Activated CD4-positive, alpha-beta T cell treated with anti-CD3 and anti-CD28 coated beads, Interleukin-2, amount 50 U/mL, for 16 hours (primary cell): ENCODE results near the gene ZFAND3.
A peak's percentile ranks its signal among the peaks of the same experiment; 100 is the strongest.
"Not testable (repeated sequence)": the region's sequence is repeated elsewhere in the genome, so short reads cannot be mapped to it uniquely, and the experiment has no call there.

Experiments used
- DNase-seq: peaks from one replicate; pipeline ENCODE4 v3.0.0-alpha.2; 2020

The ZFAND3 gene

DNA sequence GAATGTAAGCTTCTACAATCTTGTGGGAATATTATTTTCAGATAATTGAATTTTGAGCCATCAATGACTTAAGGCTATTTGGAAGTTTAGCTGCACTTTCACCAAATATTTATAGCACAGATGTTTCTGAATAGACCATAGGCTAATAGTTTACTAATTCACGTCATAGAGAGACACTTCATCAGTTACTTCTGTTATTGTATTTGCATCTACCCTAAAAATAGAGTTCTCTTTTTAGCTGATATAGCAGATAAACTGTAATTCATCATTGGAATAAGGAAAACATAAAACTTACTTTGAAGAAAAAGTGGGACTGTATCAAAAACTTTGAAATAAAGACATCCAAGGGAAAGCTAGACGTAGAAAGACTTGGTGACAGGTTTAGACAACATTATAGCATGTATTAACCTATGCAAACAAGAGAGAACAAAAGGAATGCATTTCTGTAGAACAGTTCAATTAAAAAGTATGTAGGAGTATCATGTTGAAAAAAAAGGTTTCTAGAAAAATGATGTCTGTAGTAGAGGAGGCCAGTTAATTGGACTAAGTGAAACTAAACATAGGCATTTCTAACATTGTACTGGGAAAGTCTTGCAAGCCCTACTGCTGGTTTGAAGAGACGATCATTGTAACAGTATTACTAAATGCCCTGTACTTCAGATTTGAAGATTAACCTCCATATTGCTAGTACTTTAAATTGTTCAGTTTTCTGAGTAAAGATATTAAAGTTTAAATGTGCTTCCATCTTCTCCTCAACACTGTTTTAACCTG, 123.3 kb downstream of the ZFAND3 start:
- no peak for DNase-seq

DNA sequence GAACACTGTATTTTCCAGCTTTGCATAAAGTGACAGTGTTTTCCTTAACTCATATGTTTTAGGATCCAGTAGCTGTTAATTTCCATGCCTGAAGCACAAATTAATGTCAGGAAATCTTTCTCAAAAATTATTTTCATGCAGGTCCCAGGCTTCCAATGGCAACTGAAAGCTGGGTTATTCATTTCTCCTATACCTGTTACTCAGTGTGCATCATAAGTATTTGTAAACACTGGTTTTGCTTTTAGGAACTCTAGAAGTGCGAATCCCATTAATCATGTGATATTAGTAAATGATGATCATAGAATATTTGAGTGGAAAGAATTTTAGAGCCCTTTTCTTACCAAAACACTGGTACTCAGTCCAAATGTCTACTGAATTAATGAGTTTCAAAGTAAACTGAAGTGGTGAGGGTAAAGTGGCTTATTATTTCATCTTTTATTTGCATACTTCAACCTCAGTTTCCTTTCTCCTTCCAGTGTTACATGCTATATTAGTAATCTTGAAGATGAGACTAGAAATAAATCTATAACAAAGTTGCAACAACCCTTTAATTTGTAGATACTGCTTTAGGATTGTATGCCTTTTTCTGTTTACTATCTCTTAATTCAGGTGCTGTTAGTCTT, 124.0 kb downstream of the ZFAND3 start:
- DNase-seq, result no peak

DNA sequence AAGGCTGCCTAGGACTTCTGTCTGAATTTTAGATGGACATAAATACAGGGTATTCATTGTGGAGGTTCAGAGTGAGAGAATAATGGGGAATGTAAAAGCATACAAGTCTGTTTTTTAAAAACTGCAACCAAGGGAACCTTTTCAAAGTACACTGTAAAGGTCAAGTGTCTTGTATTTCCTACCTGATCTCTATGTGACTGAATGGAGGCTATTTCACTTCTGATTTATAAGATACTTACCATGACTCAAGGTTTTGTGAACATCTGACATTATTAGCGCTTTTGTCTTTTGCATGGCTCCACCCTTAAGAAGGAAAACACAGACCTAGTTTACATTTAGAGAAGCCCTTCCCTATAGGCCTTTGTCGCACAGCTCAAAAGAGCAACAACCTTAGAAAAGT, 126.5 kb downstream of the ZFAND3 start:
- DNase-seq, result no peak

DNA sequence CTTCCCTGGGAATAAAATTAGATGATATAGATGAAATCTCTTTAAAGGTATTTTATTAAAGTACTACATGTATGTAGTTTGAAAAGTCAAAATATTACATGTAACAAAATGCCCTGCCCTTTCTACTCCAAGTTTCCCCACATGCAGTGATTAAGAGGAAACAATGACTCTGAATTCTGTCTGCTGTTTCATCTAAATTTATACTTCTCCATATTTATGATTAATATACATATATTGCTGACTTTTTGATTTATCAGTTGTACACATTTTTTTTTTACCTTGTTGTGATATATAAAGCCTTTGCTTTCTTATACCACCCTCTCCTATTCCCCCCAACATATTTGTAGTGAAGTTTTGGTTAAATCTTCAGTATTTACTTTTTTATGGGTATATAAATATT, 127.9 kb downstream of the ZFAND3 start:
- no peak for DNase-seq

DNA sequence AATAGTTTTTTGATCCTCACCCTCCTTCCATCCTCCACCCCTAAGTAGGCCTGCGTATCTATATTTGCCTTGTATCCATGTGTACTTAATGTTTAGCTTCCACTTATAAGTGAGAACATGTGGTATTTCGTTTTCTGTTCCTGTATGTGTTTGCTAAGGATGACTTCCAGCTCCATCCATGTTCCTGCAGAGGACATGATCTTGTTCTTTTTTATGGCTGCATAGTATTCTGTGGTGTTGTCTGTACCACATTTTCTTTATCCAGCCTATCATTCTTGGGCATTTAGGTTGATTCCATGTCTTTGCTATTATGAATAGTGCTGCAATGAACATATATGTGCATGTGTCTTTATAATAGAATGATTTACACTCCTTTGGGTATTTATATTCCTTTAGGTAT, 129.1 kb downstream of the ZFAND3 start:
- not testable (repeated sequence) for DNase-seq

DNA sequence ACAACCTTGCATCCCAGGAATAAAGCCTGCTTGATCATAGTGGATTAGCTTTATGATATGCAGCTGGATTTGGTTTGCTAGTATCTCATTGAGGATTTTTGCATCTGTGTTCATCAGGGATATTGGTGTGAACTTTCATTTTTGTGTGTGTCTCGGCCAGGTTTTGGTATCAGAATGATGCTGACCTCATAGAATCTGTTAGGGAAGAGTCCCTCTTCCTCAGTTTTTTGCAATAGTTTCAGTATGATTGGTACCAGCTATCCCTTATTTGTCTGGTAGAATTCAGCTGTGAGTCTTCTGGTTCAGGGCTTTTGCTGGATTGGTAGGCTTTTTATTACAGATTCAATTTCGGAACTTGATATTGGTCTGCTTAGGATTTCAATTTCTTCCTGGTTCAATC, 132.5 kb downstream of the ZFAND3 start:
- DNase-seq, result peak; percentile 54

DNA sequence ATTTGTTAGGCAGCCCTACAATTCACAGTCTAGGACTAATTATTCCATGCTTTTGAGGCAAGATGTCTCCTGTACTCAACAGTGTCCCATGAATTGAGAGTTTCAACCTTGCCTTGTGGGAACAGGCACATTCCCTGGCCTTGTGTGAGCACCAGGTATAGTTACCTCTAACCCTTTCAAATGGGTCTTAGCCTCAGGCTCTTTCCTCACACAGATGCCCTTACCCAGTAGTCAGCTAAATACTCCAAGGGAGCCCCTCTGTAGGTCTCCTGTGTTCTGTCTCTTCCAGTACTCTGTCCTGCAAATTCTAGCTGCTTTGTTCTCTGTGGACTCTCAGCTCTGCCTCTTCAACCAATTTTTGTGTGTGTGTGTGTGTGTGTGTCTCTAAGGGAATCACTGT, 135.3 kb downstream of the ZFAND3 start:
- no peak for DNase-seq

DNA sequence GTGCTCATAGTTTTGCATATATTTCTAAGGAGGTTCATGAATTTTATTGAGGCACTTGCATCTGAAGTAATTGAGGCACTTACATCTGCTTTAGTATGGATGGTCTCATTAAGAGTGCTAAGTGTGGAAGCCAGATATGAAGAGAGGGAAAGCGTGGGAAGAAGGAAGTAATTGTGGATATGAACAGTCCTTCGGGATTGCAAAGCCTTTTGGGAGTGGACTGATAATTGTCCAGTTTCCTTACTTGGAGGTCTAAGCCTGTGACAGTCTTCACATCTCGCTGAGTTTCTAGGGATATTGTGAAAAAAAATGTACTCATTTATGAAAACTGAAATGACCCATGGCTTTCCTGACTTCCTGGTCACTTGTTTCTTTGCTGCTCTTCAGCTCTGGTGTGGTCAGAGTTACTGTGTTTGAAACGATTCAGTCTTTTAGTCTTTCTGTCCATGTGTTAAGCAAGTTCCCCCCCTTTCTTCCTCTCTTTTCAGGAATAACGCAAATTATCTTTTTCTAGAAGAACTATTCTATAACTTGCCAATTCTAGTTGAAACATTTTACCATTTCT, 137.3 kb downstream of the ZFAND3 start:
- DNase-seq, result no peak

DNA sequence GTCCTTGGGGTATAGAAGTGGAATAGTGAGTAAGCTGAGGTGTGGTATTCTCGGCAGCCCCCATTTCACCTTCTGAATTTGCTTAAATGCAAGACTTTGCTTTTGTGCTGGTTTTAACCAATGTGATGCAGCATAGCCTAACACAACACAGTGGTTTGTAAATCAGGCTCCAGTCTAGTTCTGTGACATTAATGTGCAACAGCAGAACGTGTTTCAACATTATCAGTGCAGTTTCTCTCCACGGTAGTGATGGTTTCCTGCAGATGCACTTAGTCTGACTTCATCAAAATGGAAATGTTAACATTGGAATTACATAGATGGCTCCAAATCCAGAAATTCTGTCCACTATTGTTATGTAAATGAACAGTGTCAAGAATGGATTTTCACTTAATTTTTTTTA, 139.5 kb downstream of the ZFAND3 start:
- DNase-seq, result no peak

DNA sequence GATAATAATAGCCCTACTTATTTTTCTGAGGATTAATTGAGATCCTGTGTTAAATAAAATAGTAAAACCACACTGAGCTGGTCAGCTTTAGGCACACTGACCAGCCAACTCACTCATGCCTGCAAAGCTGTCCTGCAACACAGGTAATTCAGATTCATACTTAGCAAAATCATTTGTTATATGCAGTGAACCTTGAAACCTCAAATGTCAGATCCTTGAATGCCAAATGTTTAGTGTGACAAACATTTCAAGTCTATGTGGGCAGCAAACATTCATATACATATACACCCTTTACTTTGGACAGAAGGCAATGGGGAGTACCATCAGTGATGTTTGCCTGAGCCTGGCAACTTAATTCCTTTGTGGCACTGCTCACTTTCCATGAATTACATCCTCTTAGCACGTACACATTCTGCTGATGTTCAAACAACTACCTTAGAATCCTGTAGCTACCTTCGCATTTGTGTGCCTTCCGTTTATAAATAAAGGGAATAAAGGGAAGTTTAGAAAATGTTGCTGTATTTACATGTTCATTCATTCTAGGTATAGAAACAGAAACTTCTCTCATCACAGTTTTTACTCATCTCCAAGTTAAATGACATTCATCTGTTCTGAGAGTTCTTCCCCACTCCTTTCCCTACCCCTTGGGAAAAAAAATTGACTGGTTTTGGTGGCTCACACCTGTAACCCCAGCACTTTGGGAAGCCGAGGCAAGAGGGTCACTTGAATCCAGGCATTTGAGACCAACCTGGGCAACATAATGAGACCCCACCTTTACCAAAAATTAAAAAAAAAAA, 140.8 kb downstream of the ZFAND3 start:
- no peak for DNase-seq

DNA sequence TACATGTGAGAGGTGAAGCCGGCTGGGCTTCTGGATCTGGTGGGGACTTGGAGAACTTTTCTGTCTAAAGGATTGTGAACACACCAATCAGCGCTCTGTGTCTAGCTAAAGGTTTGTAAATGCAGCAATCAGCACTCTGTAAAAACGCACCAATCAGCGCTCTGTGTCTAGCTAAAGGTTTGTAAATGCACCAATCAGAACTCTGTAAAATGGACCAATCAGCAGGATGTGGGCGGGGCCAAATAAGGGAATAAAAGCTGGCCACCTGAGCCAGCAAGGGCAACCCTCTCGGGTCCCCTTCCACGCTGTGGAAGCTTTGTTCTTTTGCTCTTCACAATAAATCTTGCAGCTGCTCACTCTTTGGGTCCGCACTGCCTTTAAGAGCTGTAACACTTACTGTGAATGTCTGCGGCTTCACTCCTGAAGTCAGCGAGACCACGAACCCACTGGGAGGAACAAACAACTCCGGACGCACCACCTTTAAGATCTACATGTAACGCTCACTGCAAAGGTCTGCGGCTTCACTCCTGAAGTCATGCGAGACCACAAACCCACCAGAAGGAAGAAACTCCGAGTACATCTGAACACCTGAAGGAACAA, 143.1 kb downstream of the ZFAND3 start:
- not testable (repeated sequence) for DNase-seq

DNA sequence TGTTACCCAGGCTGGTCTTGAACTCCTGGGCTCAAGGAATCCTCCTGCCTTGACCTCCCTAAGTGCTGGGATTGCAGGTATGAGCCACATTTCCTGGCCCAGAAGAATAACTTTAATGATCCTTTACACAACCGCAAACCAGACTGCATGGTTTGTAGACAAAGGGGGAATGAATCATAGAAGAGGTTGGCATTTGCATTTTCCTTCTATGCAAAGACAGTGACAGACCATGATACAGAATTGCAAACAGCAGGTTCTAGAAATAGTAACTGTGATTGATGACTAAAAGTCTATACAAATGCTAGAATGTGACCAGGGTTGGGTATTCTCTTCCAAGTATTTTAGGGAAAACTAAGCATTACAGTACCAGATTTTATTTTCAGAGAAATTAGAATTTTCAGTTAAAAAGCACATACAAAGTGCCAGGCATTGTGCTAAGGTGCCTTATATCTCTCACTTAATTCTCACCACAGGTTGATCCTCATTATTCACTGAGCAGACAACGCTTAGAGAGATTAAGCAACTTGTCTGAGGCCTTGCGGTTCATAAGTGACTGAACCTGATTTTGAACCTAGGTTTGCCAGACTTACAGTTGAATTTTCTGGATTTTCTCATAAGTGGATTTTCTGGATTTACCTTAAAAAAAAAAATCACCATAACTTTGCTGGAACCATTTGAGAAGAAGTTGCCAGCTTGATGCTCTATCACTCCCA, 146.6 kb downstream of the ZFAND3 start:
- no peak for DNase-seq

DNA sequence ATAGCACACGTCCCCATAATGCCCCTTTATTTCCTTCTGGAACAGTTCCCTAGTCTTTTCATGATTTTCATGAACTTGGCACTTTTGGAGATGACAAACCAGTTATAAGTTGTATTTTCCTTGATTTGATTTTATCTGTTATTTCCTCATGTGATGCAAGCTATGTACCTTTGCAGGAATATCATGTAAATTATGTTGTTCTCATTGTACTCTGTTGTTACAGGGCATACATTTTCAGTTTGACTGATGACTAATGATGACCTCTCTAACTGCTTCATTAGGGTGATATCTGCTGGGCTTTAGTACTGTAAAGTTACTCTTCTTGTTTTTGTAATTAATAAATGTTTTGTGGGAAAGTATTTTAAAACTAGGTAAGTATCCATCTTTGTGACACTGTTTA, 147.3 kb downstream of the ZFAND3 start:
- DNase-seq, result no peak

DNA sequence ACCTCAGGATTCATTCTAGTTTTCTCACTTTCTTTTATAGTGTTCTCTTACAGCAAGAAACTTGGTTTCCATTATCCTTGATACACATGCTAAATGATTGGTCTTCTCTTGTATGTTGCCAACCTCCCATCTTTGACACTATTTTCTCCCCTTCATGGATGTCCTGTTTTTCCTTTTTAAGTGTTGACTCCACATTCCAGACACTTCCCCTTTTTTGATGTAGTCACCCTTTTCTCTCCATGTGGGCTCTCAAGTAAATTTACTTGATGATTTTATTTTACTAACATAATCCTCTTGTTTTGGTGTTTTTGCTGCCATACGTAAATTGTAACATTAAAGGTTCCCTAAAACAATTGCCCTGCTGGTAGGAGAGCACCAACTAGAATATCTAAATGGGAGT, 148.1 kb downstream of the ZFAND3 start:
- no peak for DNase-seq

DNA sequence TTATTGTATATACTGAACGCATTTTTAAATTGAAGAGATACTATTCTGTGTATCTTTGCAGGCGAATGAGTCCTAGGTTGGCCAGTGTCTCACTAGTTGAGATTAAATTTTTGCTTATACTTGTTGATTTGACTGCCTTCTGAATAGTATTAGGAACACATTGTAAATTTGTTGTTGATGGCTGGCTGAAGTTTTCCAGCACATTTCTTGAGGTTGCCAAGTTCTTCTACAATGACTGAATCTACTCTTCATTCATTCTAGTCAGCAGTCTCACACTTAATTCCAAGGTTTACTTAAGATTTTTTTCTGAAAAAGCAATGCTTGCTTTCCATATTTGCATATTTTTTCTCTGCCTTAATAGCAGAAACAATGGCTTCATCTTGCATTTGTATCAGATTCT, 151.7 kb downstream of the ZFAND3 start:
- DNase-seq, result no peak

DNA sequence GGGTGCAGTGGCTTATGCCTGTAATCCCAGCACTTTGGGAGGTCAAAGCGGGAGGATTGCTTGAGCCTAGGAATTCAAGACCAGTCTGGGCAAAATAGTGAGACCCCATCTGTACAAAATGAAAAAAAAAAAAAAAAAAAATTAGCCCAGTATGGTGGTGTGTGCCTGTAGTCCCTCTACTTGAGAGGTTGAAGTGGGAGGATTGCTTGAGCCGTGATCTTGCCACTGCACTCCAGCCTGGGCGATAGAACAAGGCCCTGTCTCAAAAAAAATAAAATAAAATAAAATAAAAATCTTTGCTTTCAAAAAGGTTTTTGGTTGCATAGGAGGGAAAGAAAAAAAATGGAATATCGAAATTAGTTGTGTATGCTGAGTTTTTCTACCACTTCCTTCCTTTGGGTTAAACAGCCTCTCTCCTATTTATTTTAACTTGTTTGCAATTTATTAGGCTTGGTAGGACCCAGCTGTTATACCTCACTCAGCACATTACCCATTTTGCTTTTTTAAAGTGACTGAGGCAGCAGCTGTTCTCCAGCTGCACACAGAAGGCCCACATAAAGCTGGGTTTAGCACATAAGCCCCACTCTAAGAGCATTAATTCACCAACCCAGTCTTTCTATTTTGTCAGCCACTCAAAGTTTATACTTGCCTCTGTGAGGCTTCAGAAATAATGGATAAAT, 152.3 kb downstream of the ZFAND3 start:
- no peak for DNase-seq

DNA sequence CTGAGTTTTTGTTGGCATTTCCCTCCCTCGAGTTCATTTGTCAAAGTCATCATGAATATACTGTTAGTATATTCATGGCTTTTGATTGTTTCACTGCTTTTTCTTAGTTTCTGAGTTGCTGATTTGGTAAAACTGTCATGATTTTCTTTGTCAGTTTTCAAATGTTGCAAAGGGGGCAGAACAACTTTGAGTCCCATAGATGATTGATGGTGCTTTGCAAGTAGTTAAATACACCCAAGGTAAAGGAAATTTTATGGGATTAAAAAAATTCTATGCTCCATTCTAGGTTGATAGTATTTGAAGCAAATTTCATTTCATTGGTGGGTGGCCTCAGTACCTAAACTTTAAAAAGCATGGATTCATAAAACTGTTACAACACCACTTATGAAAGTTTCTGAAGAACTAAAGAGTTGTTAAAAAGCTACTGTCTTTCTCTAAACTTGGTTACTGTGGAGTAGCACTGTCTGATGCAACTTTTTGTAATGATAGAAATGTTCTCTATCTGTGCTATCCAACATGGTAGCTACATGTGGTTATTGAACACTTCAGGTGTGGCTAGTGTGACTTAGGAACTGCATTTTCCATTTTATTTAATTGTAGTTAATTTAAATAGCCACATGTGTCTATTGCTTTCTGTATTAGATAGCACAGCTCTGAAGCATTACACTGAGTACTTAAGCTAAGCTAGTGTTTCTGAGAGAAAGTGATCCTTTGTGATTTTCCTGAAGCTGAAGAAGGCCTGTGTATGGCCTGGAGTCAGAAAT, 153.6 kb downstream of the ZFAND3 start:
- no peak for DNase-seq

DNA sequence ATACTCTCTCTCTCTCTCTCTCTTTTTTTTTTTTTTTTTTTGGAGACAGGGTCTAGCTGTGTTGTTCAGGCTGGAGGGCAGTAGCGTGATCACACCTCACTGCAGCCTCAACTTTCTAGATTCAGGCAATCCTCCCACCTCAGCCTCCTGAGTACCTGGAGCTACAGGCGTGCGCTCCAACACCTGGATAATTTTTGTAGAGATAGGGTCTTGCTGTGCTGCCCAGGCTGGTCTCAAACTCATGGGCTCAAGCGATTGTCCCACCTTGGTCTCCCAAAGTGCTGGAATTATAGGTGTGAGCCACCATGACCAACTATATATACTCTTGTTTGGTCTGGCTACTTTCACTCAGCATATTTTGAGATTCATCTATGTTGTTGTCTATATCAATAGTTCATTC, 154.9 kb downstream of the ZFAND3 start:
- DNase-seq, result no peak

DNA sequence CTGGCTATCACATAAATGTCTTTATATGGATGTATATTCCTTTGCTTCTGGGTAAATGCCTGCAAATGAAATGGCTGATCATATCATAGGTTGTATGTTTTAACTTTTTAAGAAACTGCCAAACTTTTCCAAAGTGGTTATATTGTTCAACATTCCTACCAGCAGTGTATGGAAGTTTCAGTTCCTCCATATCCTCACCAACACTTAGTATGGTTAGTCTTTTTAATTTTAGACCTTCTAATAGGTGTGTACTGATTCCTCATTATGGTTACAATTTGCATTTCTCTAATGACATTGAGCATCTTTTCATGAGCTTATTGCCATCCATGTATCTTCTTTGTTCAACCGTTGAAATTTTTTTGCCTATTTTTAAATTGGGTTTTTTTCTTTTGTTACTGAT, 155.4 kb downstream of the ZFAND3 start:
- no peak for DNase-seq

DNA sequence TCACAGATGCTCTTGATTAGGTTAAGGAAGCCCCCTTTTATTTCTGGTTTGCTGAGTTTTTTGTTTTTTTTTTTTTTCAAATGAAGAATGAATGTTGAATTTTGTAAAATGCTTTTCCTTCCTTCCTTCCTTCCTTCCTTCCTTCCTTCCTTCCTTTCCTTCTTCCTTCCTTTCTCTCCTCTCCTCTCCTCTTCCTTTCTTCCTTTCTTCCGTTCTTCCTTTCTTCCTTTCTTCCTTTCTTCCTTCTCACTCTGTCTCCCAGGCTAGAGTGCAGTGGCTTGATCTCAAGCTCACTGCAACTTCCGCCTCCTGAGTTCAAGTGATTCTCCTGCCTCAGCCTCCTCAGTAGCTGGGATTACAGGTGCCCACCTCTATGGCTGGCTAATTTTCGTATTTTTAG, 158.2 kb downstream of the ZFAND3 start:
- DNase-seq, result no peak
